SW480 (cell line): ENCODE measurements around the gene KIF24.
"Not testable (repeated sequence)": the region's sequence is repeated elsewhere in the genome, so short reads cannot be mapped to it uniquely, and the experiment has no call there.

Experiments
- DNase-seq: peaks from one replicate; pipeline ENCODE4 v3.0.0-alpha.2; 2016; ENCODE audit warnings: low spot score

KIF24 gene

DNA sequence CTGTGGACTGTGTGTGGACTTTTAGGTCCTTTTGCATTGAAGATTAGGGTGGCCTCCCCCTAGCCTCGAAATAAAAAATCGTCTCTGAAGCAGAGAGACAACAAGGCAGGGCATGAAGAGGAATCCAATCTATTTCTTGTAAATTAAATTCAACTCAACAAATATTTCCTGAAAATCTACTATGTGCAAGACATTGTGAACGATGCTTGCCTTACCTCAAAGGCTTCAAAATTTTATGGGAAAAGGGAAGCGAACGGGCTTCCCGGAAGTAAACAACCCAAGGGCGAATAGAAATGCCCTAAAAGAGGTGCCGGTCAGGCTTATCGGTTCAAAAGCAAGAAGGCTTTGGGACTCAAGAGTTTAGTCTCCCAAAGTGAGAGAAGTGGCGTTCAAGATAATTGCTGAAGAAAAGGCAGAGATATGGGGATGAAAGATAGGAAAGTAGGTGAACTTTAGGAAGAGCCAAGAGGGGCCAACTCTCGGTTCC is 525 bp downstream of the KIF24 start:
- DNase-seq = no peak

GRCh38 chr9:34326690-34327089 is 2.4 kb downstream of the KIF24 start:
- no peak for DNase-seq

- DNase-seq = no peak
These were observed 6.0 kb downstream of the KIF24 start for GRCh38 chr9:34322899-34323591.

GRCh38 chr9:34321451-34321850 is 7.6 kb downstream of the KIF24 start:
- DNase-seq = no peak

DNA sequence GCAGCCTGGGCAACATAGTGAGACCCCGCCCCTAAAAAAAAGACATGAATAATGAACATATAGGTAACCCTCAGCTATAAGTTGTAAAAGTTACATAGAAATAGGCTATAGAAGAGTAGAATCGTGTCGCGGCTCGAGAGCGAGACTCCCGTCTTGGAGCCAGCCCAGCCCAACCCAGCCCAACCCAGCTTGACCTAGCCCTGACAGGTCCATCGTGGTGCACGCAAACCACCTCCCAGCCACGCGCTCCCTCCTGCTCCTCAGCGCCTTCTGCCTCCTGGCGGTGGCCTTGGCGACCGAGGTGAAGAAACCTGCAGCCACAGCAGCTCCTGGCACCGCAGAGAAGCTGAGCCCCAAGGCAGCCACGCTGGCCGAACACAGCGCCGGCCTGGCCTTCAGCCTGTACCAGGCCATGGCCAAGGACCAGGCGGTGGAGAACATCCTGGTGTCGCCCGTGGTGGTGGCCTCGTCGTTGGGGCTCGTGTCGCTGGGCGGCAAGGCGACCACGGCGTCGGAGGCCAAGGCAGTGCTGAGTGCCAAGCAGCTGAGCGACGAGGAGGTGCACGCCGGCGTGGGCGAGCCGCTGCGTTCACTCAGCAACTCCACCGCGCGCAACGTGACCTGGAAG is 10.8 kb downstream of the KIF24 start:
- no peak for DNase-seq

DNA sequence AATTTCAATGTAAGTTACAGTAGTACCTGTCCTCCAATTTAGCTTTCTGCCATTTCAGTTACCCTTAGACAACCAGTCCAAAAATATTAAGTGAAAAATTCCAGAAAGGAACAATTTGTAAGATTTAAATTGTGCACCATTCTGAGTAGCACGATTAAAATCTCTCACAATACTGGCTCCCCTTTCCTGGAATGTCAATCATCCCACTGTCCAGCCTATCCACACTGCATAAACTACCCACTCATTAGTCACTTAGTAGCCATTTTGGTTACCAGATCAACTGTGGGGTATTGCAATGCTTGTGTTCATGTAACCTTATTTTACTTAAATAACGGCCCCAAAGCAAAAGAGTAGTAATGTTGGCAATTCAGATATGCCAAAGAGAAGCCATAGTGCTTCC is 11.6 kb downstream of the KIF24 start:
- no peak for DNase-seq

DNA sequence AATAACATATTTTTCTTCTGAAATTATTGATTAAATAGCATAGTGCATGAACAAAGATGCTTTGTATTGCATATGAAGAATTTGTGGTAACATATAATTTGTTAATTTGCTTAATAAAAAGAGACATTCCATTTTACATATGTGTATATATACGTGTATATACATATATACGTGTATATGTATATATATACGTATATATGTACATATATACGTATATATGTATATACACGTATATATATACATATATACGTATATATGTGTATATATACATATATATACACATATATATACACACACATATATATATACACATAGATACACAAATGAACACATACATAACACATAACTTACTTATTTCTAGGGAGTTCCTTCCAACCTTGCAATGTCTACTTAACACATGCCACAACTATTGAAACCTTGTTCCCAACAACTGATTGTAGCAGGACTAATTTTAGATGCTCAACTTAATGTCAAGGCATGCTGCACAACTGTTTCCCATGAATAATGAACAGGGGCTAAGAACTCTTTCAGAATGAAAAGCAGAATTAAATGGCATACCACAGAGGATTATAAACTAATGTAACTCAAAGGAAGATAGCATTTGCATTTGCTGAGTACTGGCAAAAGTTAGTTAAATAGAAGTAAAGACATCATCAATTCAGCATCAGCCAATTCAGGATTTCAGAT is 17.4 kb downstream of the KIF24 start:
- no peak for DNase-seq

- no peak for DNase-seq
These were observed 18.9 kb downstream of the KIF24 start for GRCh38 chr9:34310215-34310614.

DNA sequence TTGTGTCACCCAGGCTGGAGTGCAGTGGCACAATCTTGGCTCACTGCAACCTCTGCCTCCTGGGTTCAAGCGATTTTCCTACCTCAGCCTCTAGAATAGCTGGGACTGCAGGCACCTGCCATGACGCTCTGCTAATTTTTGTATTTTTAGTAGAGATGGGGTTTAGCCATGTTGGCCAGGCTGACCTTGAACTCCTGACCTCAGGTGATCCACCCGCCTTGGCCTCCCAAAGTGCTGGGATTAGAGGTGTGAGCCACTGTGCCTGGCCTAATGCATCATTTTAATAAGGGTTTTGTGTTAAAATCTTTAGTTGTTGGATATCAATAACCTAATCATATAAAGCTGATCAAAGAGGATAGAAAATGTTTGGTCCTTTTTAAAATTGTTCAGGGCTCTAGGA is 20.8 kb downstream of the KIF24 start:
- DNase-seq = not testable (repeated sequence)

- DNase-seq = not testable (repeated sequence)
These were observed 28.0 kb downstream of the KIF24 start for GRCh38 chr9:34301064-34301463.

GRCh38 chr9:34292552-34292951 is 36.5 kb downstream of the KIF24 start:
- DNase-seq = no peak

DNA sequence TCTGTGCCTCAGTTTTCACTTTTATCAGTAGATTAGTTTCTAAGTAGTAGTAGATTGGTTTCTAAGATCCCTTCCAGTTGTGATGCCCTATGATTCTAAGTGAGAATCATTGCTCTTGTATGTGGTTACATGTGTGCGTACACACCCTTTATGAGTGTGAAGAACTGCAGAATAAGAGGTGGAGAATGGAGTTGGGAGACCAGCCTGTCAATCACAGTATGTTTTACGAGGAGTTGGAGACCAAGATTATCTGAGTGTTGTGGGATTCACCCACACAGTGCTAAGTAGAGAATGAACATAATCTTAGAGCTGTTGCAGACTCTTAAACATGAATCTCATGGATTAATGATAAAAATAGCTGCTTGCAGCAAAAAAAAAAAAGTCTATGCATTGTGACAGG is 37.6 kb downstream of the KIF24 start:
- DNase-seq = no peak

GRCh38 chr9:34291023-34291422 is 38.0 kb downstream of the KIF24 start:
- DNase-seq = no peak

DNA sequence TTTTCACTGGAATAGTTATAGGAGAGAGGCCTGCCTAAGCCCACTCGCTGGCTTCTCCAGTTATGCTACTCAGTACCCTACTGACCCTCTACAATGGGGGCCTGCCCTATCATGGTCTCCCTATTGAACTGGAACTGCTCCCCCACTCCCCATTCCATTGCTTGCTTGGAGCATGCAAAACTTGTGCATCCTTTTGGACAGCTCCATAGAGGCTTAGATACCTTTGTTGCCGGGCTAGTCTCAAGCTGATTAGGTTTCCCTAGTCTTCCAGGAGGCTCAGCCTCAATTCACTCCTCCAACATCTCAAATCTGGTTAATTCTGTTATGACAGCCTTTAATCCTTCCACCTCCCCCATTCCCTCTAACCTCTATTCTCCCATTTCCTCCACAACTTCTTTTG is 39.9 kb downstream of the KIF24 start:
- DNase-seq = no peak

GRCh38 chr9:34282096-34282495 is 47.0 kb downstream of the KIF24 start:
- DNase-seq = no peak

DNA sequence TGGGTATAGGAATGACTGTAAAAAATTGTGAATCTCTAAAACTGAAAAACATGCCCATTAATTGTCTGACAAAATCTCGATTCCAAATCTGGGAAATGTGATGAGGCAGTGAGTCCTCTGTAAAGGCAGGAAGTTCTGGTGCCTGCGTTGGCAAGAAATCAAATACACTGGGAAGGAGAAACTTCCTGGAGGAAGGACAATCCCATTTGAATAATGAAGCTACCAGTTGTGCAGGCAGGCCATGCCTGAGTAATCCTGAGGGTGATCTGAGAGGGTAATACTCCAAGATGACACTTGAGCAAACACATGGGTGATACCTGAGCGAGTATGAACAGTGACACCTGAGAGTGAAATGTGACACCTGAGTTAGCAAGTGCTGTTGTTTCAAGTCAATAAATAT is 49.7 kb downstream of the KIF24 start:
- DNase-seq = no peak
